ENCODE measurements around the gene TMEFF1. TPM values are rescaled to one million over a fixed set of nuclear protein-coding genes. Genes with fewer than 3 reads are reported as not detected.

TMEFF1 gene
- total RNA-seq, 6 experiments from 2014 or later = 0.09 to 0.24 TPM; not detected in 4

DNA sequence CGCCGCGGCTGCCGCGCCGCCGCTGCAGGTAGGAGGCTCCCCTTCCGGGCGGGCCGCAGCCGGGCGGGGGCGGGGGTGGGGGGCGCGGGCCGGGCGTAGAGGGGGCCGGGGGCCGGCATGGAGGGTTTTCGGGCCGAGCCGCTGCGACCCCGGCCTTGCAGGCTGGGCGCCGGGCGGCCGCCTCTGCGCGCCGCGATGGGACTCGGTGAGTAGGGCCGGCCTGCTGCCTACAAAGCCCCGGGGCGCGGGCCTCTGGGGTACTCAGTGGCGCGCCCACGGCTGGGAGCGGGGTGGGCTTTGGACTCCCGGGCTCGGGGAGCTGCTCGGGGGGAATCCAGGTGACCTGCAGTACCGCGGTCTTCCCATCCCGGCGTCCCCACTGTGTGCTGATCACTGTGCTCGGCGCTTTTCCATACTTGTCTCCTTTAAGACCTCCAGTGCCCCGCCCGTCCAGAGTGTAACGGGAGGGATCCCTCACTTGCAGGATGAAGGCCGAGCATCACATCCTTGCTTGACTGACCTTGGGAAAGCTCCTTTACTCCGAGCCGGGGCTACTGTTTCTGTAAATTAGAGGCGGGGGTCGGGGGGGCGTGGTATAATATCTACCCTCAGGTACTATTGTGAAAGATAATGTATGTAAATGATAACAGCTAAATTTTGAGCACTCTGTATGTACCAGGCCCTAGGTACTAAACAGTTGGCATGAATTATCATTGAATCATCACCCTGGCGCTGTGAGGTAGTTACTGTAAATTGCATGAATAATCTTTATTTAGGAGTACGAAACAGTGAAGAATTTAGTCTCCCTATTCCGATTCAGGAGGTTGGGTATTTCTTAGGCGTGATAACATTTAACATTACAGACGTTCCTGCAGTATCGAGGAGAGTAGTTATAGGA, 45.3 kb upstream of the TMEFF1 start:
- ATAC-seq = peak; percentile 17 to 38 (median 34)
- Histone ChIP-seq H3K27ac (peak overlapping the region; percentile 52 to 92 (median 66)), H3K27me3 (no peaks in the 10 kb centered on the region), H3K4me1 (peaks cover 0 to 13% (median 0%) of the 10 kb centered on the region in 4 donors), H3K4me3 (peak overlapping the region; percentile 64 to 82 (median 77)), H3K9me3 (no peaks in the 10 kb centered on the region), H3K36me3 (no peaks in the 10 kb centered on the region)
- 31% methylated on average over 14 of the region's 65 CpGs for WGBS (ENCODE audit: insufficient coverage, low coverage, low lambda C conversion rate, missing lambda C conversion rate)
- no peak for TF ChIP-seq CTCF (IDR thresholded peaks at IDR 0.05)
- TF ChIP-seq POLR2A (IDR thresholded peaks at IDR 0.05) = no peak
- intact Hi-C loops (cut with DNase I) = no loop called here
- peak; percentile 54 to 61 (median 61) for DNase-seq

DNA sequence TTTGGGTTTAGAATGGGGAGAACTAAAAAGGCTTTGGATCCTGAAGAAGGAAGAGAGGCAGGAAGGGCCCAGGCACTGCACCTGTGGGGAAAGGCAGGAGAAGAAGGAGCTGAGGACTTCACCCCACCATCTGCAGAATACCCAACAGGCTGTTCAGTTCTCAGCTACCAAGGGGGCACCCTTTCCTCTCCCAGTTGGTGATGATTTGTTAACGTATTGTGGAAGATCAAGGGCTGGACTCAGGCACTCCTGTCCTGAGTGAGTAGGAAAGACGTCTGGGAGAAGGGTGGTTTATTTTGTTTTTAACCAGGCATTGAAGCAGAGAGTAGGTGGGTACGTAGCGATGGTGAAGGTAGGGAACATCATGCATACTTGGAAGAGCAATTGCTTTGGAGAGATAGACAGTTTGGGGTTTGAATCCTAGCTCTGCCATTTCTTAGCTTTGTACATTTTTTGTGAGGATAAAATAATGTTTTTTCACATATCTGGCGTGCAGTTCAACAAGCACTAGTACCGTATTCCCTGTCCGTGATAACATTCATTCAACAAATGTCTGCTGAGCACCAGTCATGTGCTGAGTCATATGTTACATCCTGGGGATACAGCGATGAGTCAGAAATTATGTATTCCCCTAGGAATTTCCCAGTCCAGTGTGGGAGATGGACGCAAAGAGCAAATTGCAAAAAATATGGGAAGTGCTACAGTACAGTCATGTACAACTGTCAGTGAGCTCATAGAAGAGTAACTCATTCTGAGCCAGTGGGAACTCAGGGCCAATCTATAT, 43.9 kb upstream of the TMEFF1 start:
- ATAC-seq = peak in 3 of 4 donors; percentile 5 to 59 (median 46)
- Histone ChIP-seq H3K27ac (peak overlapping the region in 2 of 3 donors; percentile 24 to 92), H3K4me3 (no peak overlapping the region), H3K4me1 (peaks cover 0 to 13% (median 0%) of the 10 kb centered on the region in 4 donors), H3K9me3 (no peaks in the 10 kb centered on the region), H3K36me3 (no peaks in the 10 kb centered on the region), H3K27me3 (no peaks in the 10 kb centered on the region)
- DNase-seq = no peak
- intact Hi-C loops (cut with DNase I) = no loop called here
- no peak for TF ChIP-seq POLR2A (IDR thresholded peaks at IDR 0.05)
- no peak for TF ChIP-seq CTCF (IDR thresholded peaks at IDR 0.05)
- WGBS (ENCODE audit: insufficient coverage, low coverage, low lambda C conversion rate, missing lambda C conversion rate) = 75% methylated on average over 9 of the region's 9 CpGs

- intact Hi-C loops (cut with DNase I) = no loop called here
- no peak for DNase-seq
- no peaks in the 10 kb centered on the region for H3K27me3 ChIP-seq
- no peaks in the 10 kb centered on the region for H3K36me3 ChIP-seq
- H3K4me1 ChIP-seq = peaks cover 0 to 13% (median 0%) of the 10 kb centered on the region in 4 donors
- 97% methylated on average over 3 of the region's 5 CpGs for WGBS (ENCODE audit: insufficient coverage, low coverage, low lambda C conversion rate, missing lambda C conversion rate)
- no peaks in the 10 kb centered on the region for H3K9me3 ChIP-seq
- no peak for ATAC-seq
- H3K4me3 ChIP-seq = no peak overlapping the region
- TF ChIP-seq POLR2A (IDR thresholded peaks at IDR 0.05) (no peak), CTCF (IDR thresholded peaks at IDR 0.05) (no peak)
- H3K27ac ChIP-seq = no peak overlapping the region
These were observed 42.5 kb upstream of the TMEFF1 start for GRCh38 chr9:100430286-100430940.

DNA sequence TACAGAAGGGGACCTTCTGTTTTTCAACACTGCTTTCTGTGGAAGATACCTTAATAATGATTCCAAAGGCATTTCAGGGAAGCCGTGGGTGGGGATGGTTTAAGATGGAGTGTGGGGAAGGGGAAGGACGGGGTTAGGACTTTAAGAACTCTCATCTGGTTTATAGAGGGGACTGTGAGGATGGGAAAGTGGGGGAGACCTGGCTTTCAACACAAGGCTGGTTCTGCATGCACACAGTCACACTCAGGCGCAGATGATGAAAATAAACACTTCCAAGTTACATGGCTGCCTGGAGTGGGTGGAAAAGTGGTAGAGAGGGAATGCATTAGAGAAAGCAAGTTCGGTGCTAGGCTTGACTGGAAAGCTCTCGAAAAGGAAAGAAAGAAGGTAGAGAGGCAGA, 41.1 kb upstream of the TMEFF1 start:
- DNase-seq (no peak), ATAC-seq (no peak)
- Histone ChIP-seq H3K36me3 (no peaks in the 10 kb centered on the region), H3K27me3 (no peaks in the 10 kb centered on the region), H3K9me3 (no peaks in the 10 kb centered on the region), H3K27ac (no peak overlapping the region), H3K4me1 (peaks cover 0 to 3% (median 0%) of the 10 kb centered on the region in 4 donors), H3K4me3 (no peak overlapping the region)
- 89% methylated on average over 5 of the region's 5 CpGs for WGBS (ENCODE audit: insufficient coverage, low coverage, low lambda C conversion rate, missing lambda C conversion rate)
- no peak for TF ChIP-seq POLR2A (IDR thresholded peaks at IDR 0.05)
- TF ChIP-seq CTCF (IDR thresholded peaks at IDR 0.05) = no peak
- intact Hi-C loops (cut with DNase I) = no loop called here

All from right lobe of liver (tissue), 6 donors.